ENCODE data around the gene SRP72. TPM values are rescaled to one million over a fixed set of nuclear protein-coding genes. Genes with fewer than 3 reads are reported as not detected.

The SRP72 gene
- polyA plus RNA-seq, 1 experiment, result 176 TPM

DNA sequence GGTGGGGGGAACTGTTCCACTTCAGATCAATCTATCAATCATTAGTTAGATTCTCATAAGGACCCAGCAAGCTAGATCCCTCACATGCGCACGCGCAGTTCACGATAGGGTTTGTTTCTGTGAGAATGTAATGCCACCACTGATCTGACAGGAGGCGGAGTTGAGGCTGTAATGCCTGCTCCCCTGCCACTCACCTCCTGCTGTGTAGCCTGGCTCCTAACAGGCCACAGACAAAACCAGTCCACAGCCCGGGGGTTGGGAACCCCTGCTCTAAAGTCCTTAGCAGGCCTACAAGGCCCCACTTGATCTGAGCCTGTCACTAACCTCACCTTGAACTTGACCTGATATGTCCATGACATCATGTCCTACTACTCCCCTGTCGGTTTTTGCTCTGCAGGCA is 68.5 kb downstream of the SRP72 start:
- no peak for DNase-seq (ENCODE audit: low read depth, low spot score)
- H3K27ac ChIP-seq (ENCODE audit: low read depth, low read length), result no peak overlapping the region
- TF ChIP-seq CTCF (IDR thresholded peaks at IDR 0.05; ENCODE audit: low read depth, low read length), result no peak
- H3K27me3 ChIP-seq (ENCODE audit: control insufficient read depth, insufficient read depth, low read length), result peaks cover 5% of the 10 kb centered on the region
- no peaks in the 10 kb centered on the region for H3K9me3 ChIP-seq (ENCODE audit: control insufficient read depth, insufficient read depth, low read length)
- POLR2A ChIA-PET, result no interaction called here
- no peak overlapping the region for H3K4me3 ChIP-seq (ENCODE audit: low read depth, low read length)
- CTCF ChIA-PET, result interaction anchor here (3.1 kb wide), 1 partner anchor 8 kb away, joined by 14 read pairs; no protein-coding TSS in a partner anchor

DNA sequence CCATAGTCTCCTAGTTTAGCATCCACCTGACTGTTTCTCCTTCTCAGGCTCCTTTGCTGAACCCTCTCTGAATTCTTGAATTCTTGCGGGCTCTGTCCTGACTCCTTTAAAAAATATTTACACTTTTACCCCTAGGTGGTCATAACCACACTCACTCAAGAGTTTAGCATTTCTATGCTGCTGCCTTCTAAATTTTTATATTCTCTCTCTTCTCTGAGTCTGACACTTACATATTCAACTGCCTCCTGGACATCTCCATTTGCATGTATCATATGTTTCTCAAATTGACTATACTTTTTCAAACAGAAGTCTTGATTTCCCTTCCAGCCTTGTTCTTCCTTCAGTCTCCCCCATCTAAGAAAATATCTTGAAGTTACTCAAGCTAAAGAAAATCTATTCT is 69.7 kb downstream of the SRP72 start:
- Histone ChIP-seq H3K4me3 (ENCODE audit: low read depth, low read length) (no peak overlapping the region), H3K27ac (ENCODE audit: low read depth, low read length) (no peak overlapping the region), H3K27me3 (ENCODE audit: control insufficient read depth, insufficient read depth, low read length) (peaks cover 3% of the 10 kb centered on the region), H3K9me3 (ENCODE audit: control insufficient read depth, insufficient read depth, low read length) (no peaks in the 10 kb centered on the region)
- TF ChIP-seq CTCF (IDR thresholded peaks at IDR 0.05; ENCODE audit: low read depth, low read length), result no peak
- ChIA-PET POLR2A (no interaction called here), CTCF (interaction anchor here (3.1 kb wide), 1 partner anchor 7 kb away, joined by 14 read pairs; no protein-coding TSS in a partner anchor)
- DNase-seq (ENCODE audit: low read depth, low spot score), result no peak

DNA sequence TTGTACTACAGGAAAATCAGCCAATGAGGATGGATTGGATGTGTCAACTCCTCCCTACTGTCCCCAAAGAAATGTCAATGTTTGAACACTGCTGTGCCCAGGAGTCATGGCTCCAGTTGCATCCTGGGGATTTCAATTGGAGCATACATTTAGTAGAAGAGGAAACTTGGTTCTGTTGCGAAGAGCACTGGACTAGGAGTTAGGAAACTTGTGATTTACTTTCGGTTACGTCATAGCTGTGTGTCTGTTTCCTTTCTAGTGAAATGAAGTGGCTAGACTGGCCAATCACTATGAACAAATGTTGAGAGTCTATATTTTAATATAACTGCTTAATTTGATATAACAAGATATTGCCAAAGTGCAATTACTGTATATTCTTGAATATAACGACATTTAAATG is 73.4 kb downstream of the SRP72 start:
- H3K9me3 ChIP-seq (ENCODE audit: control insufficient read depth, insufficient read depth, low read length), result no peaks in the 10 kb centered on the region
- ChIA-PET POLR2A (no interaction called here), CTCF (no interaction called here)
- H3K27me3 ChIP-seq (ENCODE audit: control insufficient read depth, insufficient read depth, low read length), result peaks cover 2% of the 10 kb centered on the region
- no peak for DNase-seq (ENCODE audit: low read depth, low spot score)
- no peak overlapping the region for H3K4me3 ChIP-seq (ENCODE audit: low read depth, low read length)
- H3K27ac ChIP-seq (ENCODE audit: low read depth, low read length), result no peak overlapping the region
- TF ChIP-seq CTCF (IDR thresholded peaks at IDR 0.05; ENCODE audit: low read depth, low read length), result no peak

DNA sequence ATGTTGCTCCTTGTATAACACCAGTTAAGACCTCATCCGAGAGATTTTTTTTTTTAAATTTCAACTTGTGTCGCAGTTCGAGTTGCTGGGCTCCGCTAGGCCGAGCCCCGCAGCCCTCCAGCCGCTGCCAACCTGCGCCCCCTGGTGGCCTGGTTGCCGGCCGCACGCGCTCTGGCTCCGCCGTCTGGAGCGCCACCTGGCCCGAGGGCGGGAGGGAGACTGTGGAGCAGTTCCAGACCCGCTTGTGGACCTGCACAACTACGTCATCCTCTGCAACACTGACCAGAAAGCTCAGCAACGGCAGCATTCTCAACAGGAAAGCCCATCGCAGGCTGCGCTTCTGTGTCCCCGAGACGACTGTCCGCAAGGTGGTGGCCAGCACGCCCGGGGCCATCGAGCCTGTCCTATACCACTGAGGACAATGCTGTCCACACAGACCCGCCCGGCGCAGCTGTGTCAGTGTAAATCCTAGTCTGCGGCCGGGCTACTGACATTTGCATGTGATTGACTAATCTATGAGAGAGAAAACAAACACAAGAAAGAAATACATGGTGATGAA is 77.2 kb downstream of the SRP72 start:
- peak; percentile 96 for TF ChIP-seq CTCF (IDR thresholded peaks at IDR 0.05; ENCODE audit: low read depth, low read length)
- DNase-seq (ENCODE audit: low read depth, low spot score), result peak; percentile 63
- no peaks in the 10 kb centered on the region for H3K9me3 ChIP-seq (ENCODE audit: control insufficient read depth, insufficient read depth, low read length)
- H3K4me3 ChIP-seq (ENCODE audit: low read depth, low read length), result peak overlapping the region; percentile 58
- no peak overlapping the region for H3K27ac ChIP-seq (ENCODE audit: low read depth, low read length)
- CTCF ChIA-PET, result interaction anchor here (0.5 to 3.0 kb wide), 49 partner anchors 8 to 591 kb away, joined by 3 to 24 read pairs (median 4); partner anchors contain the start of genes PAICS and PPAT
- POLR2A ChIA-PET, result interaction anchor here (0.5 to 1.0 kb wide), 2 partner anchors 107 to 293 kb away, joined by 3 read pairs; no protein-coding TSS in a partner anchor
- H3K27me3 ChIP-seq (ENCODE audit: control insufficient read depth, insufficient read depth, low read length), result peaks cover 7% of the 10 kb centered on the region

DNA sequence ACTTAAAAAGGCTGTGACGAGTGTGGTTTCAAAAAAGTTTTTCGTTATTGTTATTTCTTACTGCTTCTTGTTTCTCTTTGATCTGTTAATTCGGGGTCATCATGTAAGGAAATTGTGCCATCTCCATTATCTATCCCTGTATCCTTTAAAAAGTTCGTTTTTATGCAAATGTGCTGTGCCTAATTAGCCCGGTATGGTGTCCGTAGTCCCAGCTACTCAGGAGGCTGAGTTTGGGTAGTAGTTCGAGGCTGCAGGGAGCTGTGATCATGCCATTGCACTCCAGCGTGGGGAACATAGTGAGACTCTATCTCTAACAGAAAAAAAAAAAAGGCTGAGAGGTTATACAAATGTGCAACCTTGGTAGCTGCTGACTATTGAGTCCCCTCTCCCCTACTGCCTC is 83.2 kb downstream of the SRP72 start:
- ChIA-PET CTCF (interaction anchor here (1.1 to 1.8 kb wide), 3 partner anchors 12 to 249 kb away, joined by 3 to 4 read pairs (median 3); no protein-coding TSS in a partner anchor), POLR2A (no interaction called here)
- Histone ChIP-seq H3K9me3 (ENCODE audit: control insufficient read depth, insufficient read depth, low read length) (no peaks in the 10 kb centered on the region), H3K27me3 (ENCODE audit: control insufficient read depth, insufficient read depth, low read length) (peaks cover 5% of the 10 kb centered on the region), H3K4me3 (ENCODE audit: low read depth, low read length) (no peak overlapping the region), H3K27ac (ENCODE audit: low read depth, low read length) (no peak overlapping the region)
- no peak for TF ChIP-seq CTCF (IDR thresholded peaks at IDR 0.05; ENCODE audit: low read depth, low read length)
- DNase-seq (ENCODE audit: low read depth, low spot score), result no peak
